ENCODE data around the gene ALDH3B2. TPM values are rescaled to one million over a fixed set of nuclear protein-coding genes. Genes with fewer than 3 reads are reported as not detected.

ALDH3B2 gene
- total RNA-seq, 1 experiment from 2014 or later = not detected

DNA sequence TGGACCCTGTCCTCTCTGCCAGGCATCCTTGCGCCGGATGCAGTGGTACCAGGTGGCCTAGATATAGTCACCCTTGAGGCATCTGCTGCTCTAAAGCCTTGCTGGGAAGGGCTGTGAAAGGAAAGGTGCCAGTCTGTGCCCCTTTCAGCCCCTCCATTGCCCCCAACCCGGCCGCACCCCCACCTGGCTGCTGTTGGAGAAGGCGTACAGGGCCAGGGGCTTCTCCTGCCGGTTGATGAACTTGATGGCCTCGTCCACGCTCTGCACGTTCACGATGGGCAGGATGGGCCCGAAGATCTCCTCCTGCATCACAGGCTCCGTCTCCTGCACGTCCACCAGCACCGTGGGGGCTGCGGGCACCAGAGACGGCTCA is 10.2 kb downstream of the ALDH3B2 start:
- no peaks in the 10 kb centered on the region for H3K27me3 ChIP-seq (ENCODE audit: insufficient read depth, low read length)
- H3K36me3 Mint-ChIP-seq (ENCODE audit: insufficient read depth in 1 of 3, low read depth in 3 of 3) = no peaks in the 10 kb centered on the region
- H3K23me2 ChIP-seq (ENCODE audit: insufficient read length, low read depth, low read length, poor library complexity, severe bottlenecking) = no peaks in the 10 kb centered on the region
- H2BK20ac ChIP-seq (ENCODE audit: low read depth, low read length, poor library complexity, severe bottlenecking) = no peak overlapping the region
- no peak for DNase-seq
- H2BK15ac ChIP-seq (ENCODE audit: low read depth, low read length) = no peak overlapping the region
- no peaks in the 10 kb centered on the region for H3K9me3 Mint-ChIP-seq
- H3K18ac ChIP-seq (ENCODE audit: insufficient read length, low read depth, low read length) = no peak overlapping the region
- H3K79me1 ChIP-seq (ENCODE audit: insufficient read depth, low read depth, low read length, poor library complexity, severe bottlenecking) = no peaks in the 10 kb centered on the region
- H3K4ac ChIP-seq (ENCODE audit: low read depth, low read length) = no peak overlapping the region
- H3K14ac ChIP-seq (ENCODE audit: insufficient read depth, low read length) = no peak overlapping the region
- no peak overlapping the region for H2BK12ac ChIP-seq (ENCODE audit: insufficient read length, low read depth, low read length)
- no peak overlapping the region for H2BK5ac ChIP-seq (ENCODE audit: insufficient read length, low read length)
- no CpG with 5 or more reads among the region's 16 CpGs for WGBS (ENCODE audit: extremely low coverage, insufficient read length, low lambda C conversion rate)
- no peaks in the 10 kb centered on the region for H3K79me2 ChIP-seq (ENCODE audit: insufficient read depth, low read length)
- H2AFZ ChIP-seq (ENCODE audit: low read length) = no peak overlapping the region
- H4K91ac ChIP-seq (ENCODE audit: insufficient read length, low read depth, low read length) = no peak overlapping the region
- no peak overlapping the region for H3T11ph ChIP-seq (ENCODE audit: low read length)
- H3K4me1 ChIP-seq (ENCODE audit: insufficient read depth, low read length) = no peaks in the 10 kb centered on the region
- TF ChIP-seq CTCF (conservative IDR thresholded peaks at IDR 0.05) = no peak
- no peaks in the 10 kb centered on the region for H3K9me3 ChIP-seq (ENCODE audit: control insufficient read depth, low read depth, low read length)
- H3K27ac Mint-ChIP-seq = no peak overlapping the region
- H3K27ac ChIP-seq (ENCODE audit: insufficient read length, low read depth, low read length) = no peak overlapping the region
- no peak overlapping the region for H3K56ac ChIP-seq (ENCODE audit: insufficient read length, low read depth, low read length)
- no peaks in the 10 kb centered on the region for H3K4me1 Mint-ChIP-seq
- no peak overlapping the region for H2BK120ac ChIP-seq (ENCODE audit: low read depth, low read length, poor library complexity, severe bottlenecking)
- peaks cover 7% of the 10 kb centered on the region; the same call in 1 of the 2 replicates for H3K27me3 Mint-ChIP-seq (ENCODE audit: low read depth)
- no peak overlapping the region for H4K5ac ChIP-seq (ENCODE audit: insufficient read length, low read depth, low read length)
- H2AK5ac ChIP-seq (ENCODE audit: insufficient read length, low read length) = no peak overlapping the region
- H3K4me2 ChIP-seq (ENCODE audit: insufficient read depth, insufficient read length, low read length) = no peak overlapping the region
- H4K8ac ChIP-seq (replicated peaks; ENCODE audit: insufficient read length, low read depth, low read length) = no peak overlapping the region
- no peak overlapping the region for H3K9ac ChIP-seq (ENCODE audit: extremely low read depth, insufficient read length, low read length)
- no peak overlapping the region for H3K23ac ChIP-seq (ENCODE audit: insufficient read length, low read depth, low read length)
- H3K4me3 Mint-ChIP-seq = no peak overlapping the region
- no peaks in the 10 kb centered on the region for H4K20me1 ChIP-seq (ENCODE audit: control insufficient read depth, insufficient read depth, insufficient read length)
